ENCODE results near the gene GPR150.

The GPR150 gene

GRCh38 chr5:95652849-95653248 lies 33.0 kb downstream of the GPR150 start:
- DNase-seq (ENCODE audit: low read depth), result no peak

GRCh38 chr5:95654196-95654595 lies 34.3 kb downstream of the GPR150 start:
- no peak for DNase-seq (ENCODE audit: low read depth)

GRCh38 chr5:95655575-95655974 lies 35.7 kb downstream of the GPR150 start:
- no peak for DNase-seq (ENCODE audit: low read depth)

GRCh38 chr5:95660060-95660459 lies 40.2 kb downstream of the GPR150 start:
- DNase-seq (ENCODE audit: low read depth), result no peak

GRCh38 chr5:95662946-95663345 lies 43.1 kb downstream of the GPR150 start:
- DNase-seq (ENCODE audit: low read depth), result no peak

- DNase-seq (ENCODE audit: low read depth), result no peak
Observed at GRCh38 chr5:95664204-95664786, 44.4 kb downstream of the GPR150 start.

- DNase-seq (ENCODE audit: low read depth), result no peak
Observed at GRCh38 chr5:95667061-95667618, 47.3 kb downstream of the GPR150 start.

- DNase-seq (ENCODE audit: low read depth), result no peak
Observed at GRCh38 chr5:95667678-95668077, 47.8 kb downstream of the GPR150 start.

GRCh38 chr5:95668216-95668615 lies 48.3 kb downstream of the GPR150 start:
- DNase-seq (ENCODE audit: low read depth), result no peak

- no peak for DNase-seq (ENCODE audit: low read depth)
Observed at GRCh38 chr5:95668728-95669127, 48.8 kb downstream of the GPR150 start.

GRCh38 chr5:95669540-95669939 lies 49.7 kb downstream of the GPR150 start:
- no peak for DNase-seq (ENCODE audit: low read depth)

GRCh38 chr5:95669985-95670384 lies 50.1 kb downstream of the GPR150 start:
- DNase-seq (ENCODE audit: low read depth), result no peak

- DNase-seq (ENCODE audit: low read depth), result no peak
Observed at GRCh38 chr5:95670568-95670967, 50.7 kb downstream of the GPR150 start.
